Measurements from ENCODE around the gene ZNF865.
A peak's percentile ranks its signal among the peaks of the same experiment; 100 is the strongest.
"Not testable (repeated sequence)": the region's sequence is repeated elsewhere in the genome, so short reads cannot be mapped to it uniquely, and the experiment has no call there.

Gene ZNF865

DNA sequence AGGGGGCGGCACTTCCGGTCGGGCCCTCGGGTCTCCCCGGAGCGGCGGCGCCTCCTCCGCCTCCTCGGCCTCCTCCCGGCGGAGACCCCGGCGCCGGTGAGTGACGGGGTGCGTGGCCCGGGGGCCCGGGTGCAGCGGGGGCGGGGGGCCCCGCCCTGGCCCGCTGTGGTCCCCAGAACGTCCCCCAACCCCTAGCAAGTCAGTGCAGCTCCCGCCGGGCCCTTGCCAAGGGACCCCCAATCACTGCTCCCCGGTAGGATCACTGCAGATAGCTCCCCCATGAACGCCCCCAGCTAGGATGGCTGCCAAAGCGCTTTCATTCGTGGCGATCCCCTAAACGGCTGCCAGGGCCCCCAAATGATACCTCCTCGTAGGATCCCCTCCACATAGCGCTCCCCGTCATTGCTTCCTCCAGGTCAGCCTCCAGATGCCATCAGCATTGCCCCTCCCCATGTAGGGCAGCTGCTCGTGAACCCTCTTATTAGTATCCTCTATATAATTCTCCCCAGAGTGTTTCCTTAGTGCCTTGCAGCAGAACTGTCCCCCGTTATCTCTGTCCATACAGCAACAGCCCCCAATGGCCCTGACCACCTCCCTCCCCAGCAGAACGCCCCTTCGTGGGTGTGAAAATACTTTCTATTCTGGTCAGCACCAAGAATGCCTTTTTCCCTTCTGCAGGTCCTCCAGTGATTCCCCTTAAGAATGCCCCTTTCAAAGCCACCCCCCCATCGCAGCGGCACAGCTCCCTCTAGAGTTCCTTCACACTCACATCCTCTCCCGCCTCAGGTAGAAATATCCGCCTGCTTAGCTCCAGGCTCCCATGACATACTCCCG lies at the start of gene ZNF865:
ZNF865 (plus strand) TSS at position 11 of the 834 bp plus-strand sequence. CDS start 7,972 bp downstream, outside the sequence.
- DNase-seq, result peak; percentile 41

DNA sequence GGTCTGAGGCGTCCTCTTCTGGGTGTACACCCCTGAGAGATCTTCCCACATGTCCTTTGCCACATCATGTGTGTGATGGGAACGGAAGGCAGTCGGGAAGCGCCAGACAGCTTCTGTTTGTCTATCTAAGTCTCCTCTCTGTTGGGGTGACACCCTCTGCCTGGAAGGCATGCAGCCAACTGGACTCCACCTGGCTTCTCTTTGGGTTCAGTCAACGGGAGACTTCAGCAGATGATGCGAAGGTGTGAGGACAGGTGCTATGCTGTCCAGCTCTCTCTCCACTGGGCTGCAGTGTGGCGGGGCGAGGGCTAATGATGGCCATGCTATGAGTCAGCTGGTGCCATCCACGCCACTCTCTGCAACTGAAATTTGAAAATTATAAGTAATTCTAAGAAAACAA lies 45.8 kb upstream of the ZNF865 start:
- DNase-seq, result no peak

GRCh38 chr19:55563261-55563690 lies 42.2 kb upstream of the ZNF865 start:
- no peak for DNase-seq

DNA sequence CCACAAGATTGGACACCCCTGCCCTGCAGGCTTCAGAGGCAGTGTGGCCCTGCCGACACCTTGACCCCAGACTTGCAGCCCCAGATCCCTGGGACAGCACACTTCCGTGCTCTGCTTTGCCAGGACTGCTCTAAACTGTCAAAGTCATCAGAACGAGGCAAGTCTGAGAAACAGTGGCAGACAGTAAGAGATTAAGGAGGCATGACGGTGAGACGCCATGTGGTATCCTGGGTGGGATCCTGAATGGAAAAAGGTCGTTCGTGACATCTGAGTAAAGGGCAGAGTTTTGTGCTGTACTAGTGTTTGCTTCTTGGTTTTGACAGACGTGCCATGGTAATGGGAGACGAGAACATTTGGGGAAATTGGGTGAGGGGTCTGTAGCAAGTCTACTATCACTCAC lies 38.6 kb upstream of the ZNF865 start:
- DNase-seq, result no peak

DNA sequence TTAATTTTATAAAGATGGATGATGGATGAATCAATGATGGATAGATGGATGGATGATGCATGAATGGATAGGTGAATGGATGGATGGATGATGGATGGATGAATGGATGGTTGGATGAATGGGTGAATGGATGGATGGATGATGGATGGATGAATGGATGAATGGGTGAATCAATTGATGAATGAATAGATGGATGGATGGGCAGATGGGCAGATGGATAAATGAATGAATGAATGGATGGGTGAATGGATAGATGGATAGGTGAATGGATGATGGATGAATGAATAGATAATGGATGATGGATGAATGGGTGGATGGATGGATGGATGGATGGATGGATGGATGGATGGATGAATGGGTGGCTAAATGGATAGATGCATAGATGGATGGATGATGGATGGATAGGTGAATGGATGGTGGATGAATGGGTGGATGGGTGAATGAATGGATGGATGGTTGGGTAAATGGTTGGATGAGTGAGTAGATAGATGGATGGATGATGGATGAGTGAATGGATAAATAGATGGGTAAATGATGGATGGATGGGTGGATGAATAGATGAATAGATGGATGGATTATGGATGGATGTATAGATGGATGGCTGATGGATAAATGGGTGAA lies 37.6 kb upstream of the ZNF865 start:
- no peak for DNase-seq

- not testable (repeated sequence) for DNase-seq
Measured at GRCh38 chr19:55569477-55569876, 36.0 kb upstream of the ZNF865 start.

DNA sequence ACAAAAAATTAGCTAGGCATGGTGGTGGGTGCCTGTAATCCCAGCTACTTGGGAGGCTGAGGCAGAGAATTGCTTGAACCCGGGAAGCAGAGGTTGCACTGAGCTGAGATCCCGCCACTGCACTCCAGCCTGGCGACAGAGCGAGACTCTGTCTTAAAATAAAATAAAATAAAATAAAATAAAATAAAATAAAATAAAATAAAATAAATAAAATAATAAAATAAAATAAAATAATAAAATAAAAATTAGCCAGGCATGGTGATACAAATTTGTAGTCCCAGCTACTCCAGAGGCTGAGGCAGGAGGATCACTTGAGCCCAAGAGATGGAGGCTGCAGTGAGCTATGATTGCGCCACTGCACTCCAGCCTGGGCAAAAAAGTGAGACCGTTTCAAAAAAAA lies 31.5 kb upstream of the ZNF865 start:
- not testable (repeated sequence) for DNase-seq

DNA sequence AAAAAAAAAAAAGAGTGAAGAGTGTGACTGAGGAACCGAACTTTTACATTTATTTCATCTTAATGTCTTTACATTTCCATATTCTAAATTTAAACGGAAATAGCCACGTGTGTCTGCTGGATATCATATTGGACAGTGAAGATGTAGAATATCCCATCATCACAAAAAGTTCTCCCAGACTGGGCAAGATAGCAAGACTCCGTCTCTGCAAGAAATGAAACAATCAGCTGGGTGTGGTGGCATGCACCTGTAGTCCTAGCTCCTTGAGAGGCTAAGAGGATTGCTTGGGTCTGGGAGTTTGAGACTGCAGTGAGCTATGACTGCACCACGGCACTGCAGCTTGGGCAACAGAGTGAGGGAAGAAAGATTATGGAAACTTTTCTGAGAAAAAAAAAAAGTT lies 28.7 kb upstream of the ZNF865 start:
- DNase-seq, result no peak

DNA sequence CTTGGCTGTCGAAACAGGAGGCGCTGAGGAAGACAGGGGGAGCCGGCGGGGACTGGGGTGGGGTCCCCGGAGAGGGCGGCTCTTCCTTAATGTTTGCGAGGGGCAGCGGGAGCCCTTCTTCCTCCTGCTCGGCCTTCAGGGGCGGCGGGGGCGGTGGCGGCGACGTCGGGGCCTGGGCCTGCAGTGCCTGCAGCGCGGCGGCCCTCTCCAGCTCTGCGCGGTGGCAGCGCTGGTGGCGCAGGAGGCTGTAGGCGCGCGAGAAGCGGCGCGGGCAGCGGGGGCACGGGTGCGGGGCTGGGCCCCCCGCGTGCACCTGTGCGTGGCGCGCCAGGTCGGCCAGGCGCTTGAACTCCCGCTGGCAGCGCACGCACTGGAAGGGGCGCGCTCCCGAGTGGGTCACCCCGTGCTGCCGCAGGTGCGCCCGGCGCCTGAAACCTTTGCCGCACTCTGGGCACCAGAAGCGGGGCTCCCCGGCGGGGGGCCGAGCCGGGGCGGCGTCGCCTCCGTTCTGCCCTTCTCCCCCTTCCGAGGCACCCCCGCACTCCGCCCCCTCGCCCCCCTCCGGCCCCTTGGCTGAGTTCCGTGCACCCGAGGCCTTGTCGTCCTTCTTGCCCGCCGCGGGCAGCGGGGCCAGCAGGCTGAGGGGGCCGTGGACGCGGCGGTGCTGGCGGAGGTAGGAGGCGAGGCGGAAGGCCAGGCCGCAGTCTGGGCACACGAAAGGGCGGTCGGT lies 27.3 kb upstream of the ZNF865 start:
- DNase-seq, result no peak

DNA sequence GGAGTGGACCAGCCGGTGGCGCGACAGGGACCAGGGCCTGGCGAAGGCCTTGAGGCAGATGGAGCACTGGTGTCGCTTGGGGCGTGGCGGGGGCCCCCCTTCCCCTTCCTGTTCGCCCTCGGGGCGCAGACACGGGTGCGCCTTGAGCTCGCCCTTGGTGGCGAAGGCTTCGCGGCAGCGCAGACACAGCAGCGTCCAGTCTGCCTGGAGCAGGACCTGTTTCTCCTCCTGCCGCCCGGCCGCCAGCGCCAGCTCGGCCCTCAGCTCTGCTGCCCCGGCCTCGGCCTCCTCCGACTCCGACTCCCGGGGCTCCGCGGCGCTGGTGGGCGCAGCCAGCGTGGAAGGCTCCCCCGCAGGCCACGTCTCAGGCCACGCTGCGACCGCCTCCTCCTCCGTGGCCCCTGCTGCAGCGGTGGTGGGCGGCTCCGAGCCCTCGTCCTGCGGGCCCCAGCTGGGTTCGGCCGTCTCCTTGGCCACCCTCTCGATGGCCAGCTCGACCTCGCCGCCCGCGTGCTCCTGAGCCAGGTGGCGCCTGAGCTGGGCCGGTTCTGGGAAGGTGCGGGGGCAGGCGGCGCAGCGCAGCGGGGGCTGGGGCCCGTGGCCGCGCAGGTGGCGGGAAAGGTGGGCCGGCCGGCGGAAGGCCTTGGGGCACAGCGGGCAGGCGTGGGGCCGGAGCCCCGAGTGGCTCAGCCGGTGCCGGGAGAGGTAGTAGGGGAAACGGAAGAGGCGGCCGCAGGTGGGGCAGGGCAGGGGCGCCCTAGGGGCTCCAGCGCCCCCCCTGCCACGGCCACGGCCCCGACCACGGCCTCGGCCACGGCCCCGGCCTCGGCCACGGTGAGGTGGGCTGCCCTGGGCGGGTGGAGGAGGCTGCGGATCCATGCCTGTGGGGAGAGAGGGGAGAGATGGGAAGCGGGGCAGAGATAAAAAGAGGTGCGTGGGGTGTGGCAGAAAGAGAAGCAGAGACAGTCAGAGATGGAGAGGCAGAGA lies 26.4 kb upstream of the ZNF865 start:
- DNase-seq, result no peak

- no peak for DNase-seq
Measured at GRCh38 chr19:55579766-55580621, 25.5 kb upstream of the ZNF865 start.

- DNase-seq, result peak; percentile 9
Measured at GRCh38 chr19:55580628-55581144, 24.8 kb upstream of the ZNF865 start, which contains the start of gene ZNF579. Gene ZNF579 (minus strand): TSS chr19:55580848. CDS start chr19:55579639, 1,209 bp downstream.

DNA sequence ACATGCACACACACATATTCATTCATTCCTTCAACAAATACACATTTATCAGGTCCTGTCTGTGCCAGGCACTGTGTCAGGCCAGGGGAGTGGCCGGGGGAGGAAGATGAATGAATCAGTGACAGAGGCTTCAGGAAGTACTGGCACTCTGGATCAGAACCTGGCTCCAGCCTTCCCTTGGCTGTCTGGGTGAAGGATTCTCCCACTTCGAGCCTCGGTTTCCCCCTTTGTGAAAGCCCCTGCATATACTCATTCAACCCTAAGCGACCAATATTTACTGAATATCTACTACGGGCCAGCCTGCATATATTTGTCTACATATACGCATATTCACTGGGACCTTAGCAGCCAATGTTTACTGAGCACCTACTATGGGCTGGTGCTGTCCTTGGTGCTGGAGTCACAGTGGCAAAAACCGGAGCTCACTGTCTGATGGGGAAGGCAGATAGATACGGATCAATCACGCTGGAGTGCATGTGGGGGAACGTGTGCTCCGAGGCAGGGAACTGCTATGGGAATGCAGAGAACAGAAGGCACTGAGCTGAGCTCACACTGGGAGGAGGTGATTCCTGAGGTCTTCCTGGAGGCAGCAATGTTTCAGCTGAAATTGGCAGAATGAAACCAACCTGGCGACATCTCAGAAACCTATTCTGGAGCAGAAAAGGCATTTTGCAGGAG lies 24.2 kb upstream of the ZNF865 start:
- no peak for DNase-seq

- no peak for DNase-seq
Measured at GRCh38 chr19:55581823-55582223, 23.6 kb upstream of the ZNF865 start.

DNA sequence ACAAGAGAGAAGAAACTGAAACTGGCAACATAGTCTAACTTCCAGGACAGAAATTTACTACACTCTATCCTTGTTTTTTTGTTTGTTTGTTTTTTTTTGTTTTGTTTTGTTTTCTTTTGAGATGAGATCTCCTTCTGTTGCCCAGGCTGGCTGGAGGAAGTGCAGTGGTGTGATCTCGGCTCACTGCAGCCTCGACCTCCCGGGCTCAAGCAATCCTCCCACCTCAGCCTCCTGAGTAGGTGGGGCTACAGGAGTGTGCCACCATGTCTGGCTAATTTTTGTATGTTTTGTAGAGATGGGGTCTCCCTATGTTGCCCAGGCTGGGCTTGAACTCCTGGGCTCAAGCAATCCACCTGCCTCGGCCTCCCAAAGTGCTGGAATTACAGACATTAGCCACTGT lies 23.2 kb upstream of the ZNF865 start:
- not testable (repeated sequence) for DNase-seq

GRCh38 chr19:55583897-55584296 lies 21.6 kb upstream of the ZNF865 start:
- not testable (repeated sequence) for DNase-seq

DNA sequence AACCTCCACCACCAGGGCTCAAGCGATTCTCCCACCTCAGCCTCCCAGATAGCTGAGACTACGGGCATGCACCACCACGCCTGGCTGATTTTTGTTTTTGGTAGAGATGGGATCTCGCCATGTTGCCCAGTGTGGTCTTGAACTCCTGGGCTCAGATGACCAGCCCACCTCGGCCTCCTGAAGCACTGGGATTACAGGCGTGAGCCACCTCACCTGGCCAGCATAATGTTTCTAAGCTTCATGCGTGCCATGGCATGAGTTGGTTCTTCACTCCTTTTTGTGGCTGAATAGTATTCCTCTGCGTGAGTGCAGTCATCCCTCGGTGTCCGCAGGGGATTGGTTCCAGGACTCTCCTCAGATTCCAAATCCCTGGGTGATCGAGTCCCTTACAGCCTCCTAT lies 20.6 kb upstream of the ZNF865 start:
- no peak for DNase-seq

DNA sequence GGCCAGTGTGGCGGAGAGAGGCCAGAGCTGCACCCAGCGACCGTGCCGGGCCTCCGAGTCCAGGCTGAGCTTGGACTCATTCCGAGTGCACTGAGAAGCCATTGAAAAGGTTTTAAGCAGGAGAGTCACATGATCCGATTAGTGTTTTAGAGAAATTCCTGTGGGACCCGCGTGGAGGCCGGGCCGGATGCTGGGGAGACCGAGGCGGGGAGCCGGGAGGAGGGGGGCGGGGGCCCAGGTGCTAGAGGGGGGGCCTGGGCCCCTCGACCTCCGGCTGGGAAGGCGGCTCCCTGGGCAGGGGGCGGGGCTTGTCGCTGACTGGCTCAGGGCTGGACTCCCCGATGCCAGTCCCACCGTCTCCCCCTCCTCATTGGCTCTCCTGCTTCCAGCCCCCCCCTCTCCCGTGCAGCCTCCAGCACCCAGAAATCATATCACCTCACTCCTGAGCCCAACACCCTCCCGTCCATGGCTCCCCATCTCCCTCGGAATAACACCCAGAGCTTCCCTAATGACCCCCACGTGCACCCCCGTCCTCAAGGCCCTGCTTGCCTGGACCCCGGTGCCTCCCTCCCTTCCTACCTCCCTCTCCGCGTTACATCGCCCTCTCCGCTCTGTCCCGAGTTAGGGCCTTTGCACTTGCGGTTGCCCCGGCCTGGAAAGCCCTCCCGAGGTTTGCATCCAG lies 19.6 kb upstream of the ZNF865 start:
- DNase-seq, result peak; percentile 68

GRCh38 chr19:55586976-55587668 lies 18.3 kb upstream of the ZNF865 start:
- DNase-seq, result peak; percentile 64
